HEK293 (cell line): ENCODE data around the gene BLOC1S4.

ENCODE experiments used
- CTCF ChIA-PET: fragments of 350-600 bp; formaldehyde crosslinking; extraction: SDS; loops from one replicate; lab custom pipeline; 2021; ENCODE audit warnings: antibody characterized with exemption; lab: Yijun Ruan, JAX
- POLR2A ChIA-PET: fragments of 300-600 bp; formaldehyde crosslinking; extraction: SDS; loops from one replicate; lab custom pipeline; 2020; ENCODE audit warnings: antibody characterized with exemption, inconsistent platforms; lab: Yijun Ruan, JAX
- H3K27ac ChIP-seq: fragments of 200-500 bp; sonication (Bioruptor generic); 2 replicates; pipeline ENCODE4 v1.5.1; 2014; ENCODE audit warnings: low read depth, low read length, control low read depth, inconsistent platforms; ENCODE audit errors: extremely low read depth
- H3K36me3 ChIP-seq, 2 experiments: fragments of 200-500 bp in 1 of 2; sonication (Bioruptor generic) in 1 of 2; 1 replicate in 1 of 2; 2 replicates in 1 of 2; pipeline ENCODE4 v1.5.1; 2014 to 2017; ENCODE audit warnings: inconsistent platforms in 2 of 2, low read length in 2 of 2; ENCODE audit not compliant: control insufficient read depth in 2 of 2, insufficient read depth in 1 of 2
- H3K4me1 ChIP-seq: fragments of 200-500 bp; sonication (Bioruptor generic); 2 replicates; pipeline ENCODE4 v1.5.1; 2014; ENCODE audit warnings: mild to moderate bottlenecking, low read length, inconsistent platforms; ENCODE audit not compliant: control insufficient read depth, insufficient read depth
- H3K4me3 ChIP-seq: 2 replicates; pipeline ENCODE4 v1.5.1; 2011; ENCODE audit warnings: low read depth, mild to moderate bottlenecking, control low read depth, low read length, moderate library complexity
- H3K9me3 ChIP-seq: fragments of 200-500 bp; sonication (Bioruptor generic); 2 replicates; pipeline ENCODE4 v1.5.1; 2014; ENCODE audit warnings: low read depth, low read length, inconsistent platforms; ENCODE audit not compliant: control insufficient read depth, insufficient read depth
- BCL11A ChIP-seq: fragments of 450-650 bp; formaldehyde crosslinking; IDR thresholded peaks from 2 replicates; pipeline ENCODE4 v1.5.1; 2016; ENCODE audit warnings: low read depth, missing biosample characterization, missing genetic modification characterization
- GLI2 ChIP-seq: fragments of 450-650 bp; formaldehyde crosslinking; IDR thresholded peaks from 2 replicates; pipeline ENCODE4; 2017; ENCODE audit warnings: missing biosample characterization, missing genetic modification characterization, low read depth, borderline replicate concordance
- IKZF3 ChIP-seq: fragments of 450-650 bp; IDR thresholded peaks from 2 replicates; pipeline ENCODE4 v1.5.0; 2018; ENCODE audit warnings: missing biosample characterization, mild to moderate bottlenecking, missing genetic modification characterization, moderate library complexity
- KLF7 ChIP-seq: fragments of 450-650 bp; formaldehyde crosslinking; IDR thresholded peaks from 2 replicates; pipeline ENCODE4 v1.5.1; 2016; ENCODE audit warnings: missing biosample characterization, missing genetic modification characterization, borderline replicate concordance
- OVOL3 ChIP-seq: fragments of 450-650 bp; formaldehyde crosslinking; IDR thresholded peaks from 2 replicates; pipeline ENCODE4 v1.5.1; 2016; ENCODE audit warnings: missing biosample characterization, missing genetic modification characterization
- SCRT2 ChIP-seq: fragments of 450-650 bp; formaldehyde crosslinking; IDR thresholded peaks from 2 replicates; pipeline ENCODE4 v1.5.1; 2016; ENCODE audit warnings: missing biosample characterization, missing genetic modification characterization
- TCF7L2 ChIP-seq: IDR thresholded peaks from 2 replicates; pipeline ENCODE4 v1.6.1; 2011; ENCODE audit warnings: low read depth, mild to moderate bottlenecking, inconsistent platforms, low read length, moderate library complexity, borderline replicate concordance
- YY1 ChIP-seq: fragments of 450-650 bp; formaldehyde crosslinking; IDR thresholded peaks from 2 replicates; pipeline ENCODE4 v1.5.1; 2018; ENCODE audit warnings: missing biosample characterization, missing genetic modification characterization
- YY2 ChIP-seq: fragments of 450-650 bp; formaldehyde crosslinking; IDR thresholded peaks from 2 replicates; pipeline ENCODE4 v1.5.1; 2016; ENCODE audit warnings: missing biosample characterization, missing genetic modification characterization
- ZFHX2 ChIP-seq: fragments of 450-650 bp; formaldehyde crosslinking; conservative IDR thresholded peaks from 2 replicates; pipeline ENCODE4 v1.5.1; 2016; ENCODE audit warnings: missing biosample characterization, missing genetic modification characterization
- ZFP41 ChIP-seq: fragments of 450-650 bp; formaldehyde crosslinking; IDR thresholded peaks from 2 replicates; pipeline ENCODE4 v1.5.1; 2016; ENCODE audit warnings: missing biosample characterization, missing genetic modification characterization, borderline replicate concordance
- ZNF174 ChIP-seq: fragments of 450-650 bp; formaldehyde crosslinking; IDR thresholded peaks from 2 replicates; pipeline ENCODE4 v1.5.0; 2017; ENCODE audit warnings: missing biosample characterization, mild to moderate bottlenecking, missing genetic modification characterization
- ZNF184 ChIP-seq: fragments of 450-650 bp; IDR thresholded peaks from 2 replicates; pipeline ENCODE4 v1.5.1; 2018; ENCODE audit warnings: missing biosample characterization, mild to moderate bottlenecking, missing genetic modification characterization
- ZNF221 ChIP-seq: fragments of 450-650 bp; formaldehyde crosslinking; IDR thresholded peaks from 2 replicates; pipeline ENCODE4 v1.5.1; 2017; ENCODE audit warnings: missing biosample characterization, missing genetic modification characterization, borderline replicate concordance
- ZNF239 ChIP-seq: fragments of 450-650 bp; formaldehyde crosslinking; IDR thresholded peaks from 2 replicates; pipeline ENCODE4 v1.5.1; 2016; ENCODE audit warnings: missing biosample characterization, missing genetic modification characterization
- ZNF248 ChIP-seq: fragments of 450-650 bp; formaldehyde crosslinking; IDR thresholded peaks from 2 replicates; pipeline ENCODE4 v1.5.1; 2017; ENCODE audit warnings: missing biosample characterization, missing genetic modification characterization
- ZNF266 ChIP-seq: fragments of 450-650 bp; formaldehyde crosslinking; IDR thresholded peaks from 2 replicates; pipeline ENCODE4 v1.5.1; 2016; ENCODE audit warnings: missing biosample characterization, missing genetic modification characterization, low read depth
- ZNF501 ChIP-seq: fragments of 450-650 bp; formaldehyde crosslinking; IDR thresholded peaks from 2 replicates; pipeline ENCODE4 v1.5.1; 2016; ENCODE audit warnings: missing biosample characterization, missing genetic modification characterization
- ZNF514 ChIP-seq: fragments of 450-650 bp; formaldehyde crosslinking; IDR thresholded peaks from 2 replicates; pipeline ENCODE4 v1.5.1; 2016; ENCODE audit warnings: missing biosample characterization, missing genetic modification characterization
- ZNF555 ChIP-seq: fragments of 450-650 bp; formaldehyde crosslinking; conservative IDR thresholded peaks from 2 replicates; pipeline ENCODE4 v1.5.1; 2017; ENCODE audit warnings: missing biosample characterization, mild to moderate bottlenecking, missing genetic modification characterization, inconsistent platforms
- ZNF560 ChIP-seq: fragments of 450-650 bp; formaldehyde crosslinking; IDR thresholded peaks from 2 replicates; pipeline ENCODE4 v1.5.1; 2017; ENCODE audit warnings: missing biosample characterization, missing genetic modification characterization, borderline replicate concordance
- ZNF629 ChIP-seq: fragments of 450-650 bp; formaldehyde crosslinking; IDR thresholded peaks from 2 replicates; pipeline ENCODE4 v1.5.1; 2017; ENCODE audit warnings: missing biosample characterization, missing genetic modification characterization
- ZNF670 ChIP-seq: fragments of 450-650 bp; formaldehyde crosslinking; IDR thresholded peaks from 2 replicates; pipeline ENCODE4 v1.5.1; 2016; ENCODE audit warnings: missing biosample characterization, missing genetic modification characterization, low read depth
- ZNF747 ChIP-seq: fragments of 450-650 bp; formaldehyde crosslinking; IDR thresholded peaks from 2 replicates; pipeline ENCODE4 v1.5.1; 2016; ENCODE audit warnings: missing biosample characterization, missing genetic modification characterization
- ZNF76 ChIP-seq: fragments of 450-650 bp; formaldehyde crosslinking; IDR thresholded peaks from 2 replicates; pipeline ENCODE4; 2016; ENCODE audit warnings: low read depth, missing biosample characterization, missing genetic modification characterization, borderline replicate concordance
- ZNF768 ChIP-seq: fragments of 450-650 bp; formaldehyde crosslinking; IDR thresholded peaks from 2 replicates; pipeline ENCODE4 v1.5.1; 2018; ENCODE audit warnings: missing biosample characterization, mild to moderate bottlenecking, missing genetic modification characterization
- TF ChIP-seq, protein P1 (sequence below): fragments of 450-650 bp; formaldehyde crosslinking; IDR thresholded peaks from 2 replicates; pipeline ENCODE4; 2016; ENCODE audit warnings: missing biosample characterization, missing genetic modification characterization
- TF ChIP-seq, protein P2 (sequence below): fragments of 450-650 bp; formaldehyde crosslinking; IDR thresholded peaks from 2 replicates; pipeline ENCODE4 v1.5.1; 2016; ENCODE audit warnings: missing biosample characterization, missing genetic modification characterization

BLOC1S4 gene

GRCh38 chr4:6753891-6754290, 37.9 kb downstream of the BLOC1S4 start:
- POLR2A ChIA-PET = no interaction called here
- no peak overlapping the region for H3K27ac ChIP-seq
- TF ChIP-seq ZNF514 (tag by site-specific recombination) (no peak), OVOL3 (tag by site-specific recombination) (no peak), ZNF266 (tag by site-specific recombination) (no peak), ZNF670 (tag by site-specific recombination) (no peak), ZNF768 (tag by site-specific recombination) (no peak), ZNF248 (no peak), IKZF3 (tag by site-specific recombination) (no peak), ZFP41 (tag by site-specific recombination) (no peak), KLF7 (no peak), GLI2 (tag by site-specific recombination) (no peak), ZNF174 (tag by site-specific recombination) (no peak), BCL11A (no peak), ZNF555 (tag by site-specific recombination) (no peak), ZNF76 (no peak), YY2 (tag by site-specific recombination) (no peak), ZNF184 (tag by site-specific recombination) (no peak), ZNF501 (tag by site-specific recombination) (no peak), YY1 (tag by site-specific recombination) (no peak)
- TF ChIP-seq, protein P1, sequence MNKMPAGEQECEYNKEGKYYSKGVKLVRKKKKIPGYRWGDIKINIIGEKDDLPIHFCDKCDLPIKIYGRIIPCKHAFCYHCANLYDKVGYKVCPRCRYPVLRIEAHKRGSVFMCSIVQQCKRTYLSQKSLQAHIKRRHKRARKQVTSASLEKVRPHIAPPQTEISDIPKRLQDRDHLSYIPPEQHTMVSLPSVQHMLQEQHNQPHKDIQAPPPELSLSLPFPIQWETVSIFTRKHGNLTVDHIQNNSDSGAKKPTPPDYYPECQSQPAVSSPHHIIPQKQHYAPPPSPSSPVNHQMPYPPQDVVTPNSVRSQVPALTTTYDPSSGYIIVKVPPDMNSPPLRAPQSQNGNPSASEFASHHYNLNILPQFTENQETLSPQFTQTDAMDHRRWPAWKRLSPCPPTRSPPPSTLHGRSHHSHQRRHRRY (tag by site-specific recombination) = no peak
- TF ChIP-seq, protein P2, sequence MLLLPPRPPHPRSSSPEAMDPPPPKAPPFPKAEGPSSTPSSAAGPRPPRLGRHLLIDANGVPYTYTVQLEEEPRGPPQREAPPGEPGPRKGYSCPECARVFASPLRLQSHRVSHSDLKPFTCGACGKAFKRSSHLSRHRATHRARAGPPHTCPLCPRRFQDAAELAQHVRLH (tag by site-specific recombination) = no peak
- TF ChIP-seq, all 188 proteins: peak for 0
- CTCF ChIA-PET = interaction anchor here (1.1 kb wide), 1 partner anchor 318 kb away, joined by 4 read pairs; no protein-coding TSS in a partner anchor
- Histone ChIP-seq H3K4me3 (no peak overlapping the region), H3K4me1 (no peaks in the 10 kb centered on the region), H3K9me3 (no peaks in the 10 kb centered on the region), H3K36me3 (no peaks in the 10 kb centered on the region)

GRCh38 chr4:6754481-6755087, 38.6 kb downstream of the BLOC1S4 start:
- H3K4me1 ChIP-seq = no peaks in the 10 kb centered on the region
- H3K4me3 ChIP-seq = no peak overlapping the region
- no peaks in the 10 kb centered on the region for H3K9me3 ChIP-seq
- H3K27ac ChIP-seq = no peak overlapping the region
- no peak for TF ChIP-seq SCRT2 (tag by site-specific recombination)
- no peak for TF ChIP-seq ZFHX2 (tag by site-specific recombination)
- no peak for TF ChIP-seq ZNF239
- no peak for TF ChIP-seq ZNF221 (tag by site-specific recombination)
- no peak for TF ChIP-seq ZNF629 (tag by site-specific recombination)
- no peak for TF ChIP-seq ZNF747 (tag by site-specific recombination)
- TF ChIP-seq TCF7L2 = no peak
- TF ChIP-seq ZNF514 (tag by site-specific recombination) = no peak
- TF ChIP-seq ZNF560 (tag by site-specific recombination) = no peak
- CTCF ChIA-PET = no interaction called here
- POLR2A ChIA-PET = no interaction called here
- H3K36me3 ChIP-seq = no peaks in the 10 kb centered on the region
